CD14-positive monocyte (primary cell): ENCODE results near the gene LGALS8. TPM values are rescaled to one million over a fixed set of nuclear protein-coding genes. Genes with fewer than 3 reads are reported as not detected.

ENCODE experiments used
- DNase-seq, 3 donors: peaks; one replicate each; pipeline ENCODE4 v3.0.0-alpha.2; 2011 to 2022
- H2AFZ ChIP-seq: 2 replicates; pipeline ENCODE4 v1.6.0; 2012; ENCODE audit warnings: mild to moderate bottlenecking, low read depth, low read length, inconsistent platforms; ENCODE audit not compliant: insufficient read depth, poor library complexity, severe bottlenecking
- H3K27ac ChIP-seq, 2 donors: 1 replicate in 1 of 2; 2 replicates in 1 of 2; pipeline ENCODE4 v1.5.1; 2012 to 2013; ENCODE audit warnings: low read length in 2 of 2, control low read depth in 1 of 2, inconsistent platforms in 1 of 2, low read depth in 1 of 2, mild to moderate bottlenecking in 1 of 2
- H3K27me3 ChIP-seq, 2 donors: one replicate each; pipeline versions ENCODE4 v1.6.0 to v1.6.1; 2011 to 2013; ENCODE audit warnings: low read length in 2 of 2; ENCODE audit not compliant: control insufficient read depth in 2 of 2, insufficient read depth in 2 of 2
- H3K36me3 ChIP-seq, 2 donors: replicated peaks in 1 of 2; 1 replicate in 1 of 2; 2 replicates in 1 of 2; pipeline versions ENCODE4 v1.5.1 to v1.6.1; 2012 to 2013; ENCODE audit warnings: low read length in 2 of 2, control low read depth in 1 of 2, inconsistent platforms in 1 of 2, mild to moderate bottlenecking in 1 of 2; ENCODE audit not compliant: insufficient read depth in 2 of 2, control insufficient read depth in 1 of 2
- H3K4me1 ChIP-seq, 2 donors: 1 replicate in 1 of 2; 2 replicates in 1 of 2; pipeline versions ENCODE4 v1.5.1 to v1.6.1; 2012 to 2013; ENCODE audit warnings: low read length in 2 of 2, control low read depth in 1 of 2, inconsistent platforms in 1 of 2, mild to moderate bottlenecking in 1 of 2, moderate library complexity in 1 of 2; ENCODE audit not compliant: insufficient read depth in 2 of 2, control insufficient read depth in 1 of 2
- H3K4me2 ChIP-seq: replicated peaks from 2 replicates; pipeline ENCODE3; 2012; ENCODE audit warnings: low read length, moderate library complexity, mild to moderate bottlenecking; ENCODE audit not compliant: poor library complexity, severe bottlenecking; ENCODE audit errors: extremely low read depth
- H3K4me3 ChIP-seq, 3 experiments: fragments of 200-600 bp in 1 of 3; sonication (generic) in 1 of 3; replicated peaks in 1 of 3; 1 replicate in 2 of 3; 2 replicates in 1 of 3; pipeline ENCODE4 v1.5.1; 2011 to 2013; ENCODE audit warnings: low read length in 3 of 3, mild to moderate bottlenecking in 3 of 3, control low read depth in 2 of 3, low read depth in 2 of 3, inconsistent platforms in 1 of 3, moderate library complexity in 1 of 3
- H3K79me2 ChIP-seq: 2 replicates; pipeline ENCODE4 v1.6.0; 2012; ENCODE audit warnings: mild to moderate bottlenecking, control low read depth, inconsistent platforms, low read length, moderate library complexity; ENCODE audit not compliant: insufficient read depth
- H3K9ac ChIP-seq: 2 replicates; pipeline ENCODE4 v1.6.0; 2017; ENCODE audit warnings: low read length, mild to moderate bottlenecking; ENCODE audit not compliant: insufficient read depth, poor library complexity, severe bottlenecking
- H3K9me3 ChIP-seq, 2 donors: replicated peaks in 1 of 2; 1 replicate in 1 of 2; 2 replicates in 1 of 2; pipeline versions ENCODE4 v1.5.1 to v1.6.1; 2012 to 2013; ENCODE audit warnings: low read length in 2 of 2, control low read depth in 1 of 2; ENCODE audit not compliant: control insufficient read depth in 1 of 2, insufficient read depth in 1 of 2
- H4K20me1 ChIP-seq: 2 replicates; pipeline ENCODE4 v1.6.0; 2012; ENCODE audit warnings: mild to moderate bottlenecking, low read length, control low read depth, moderate library complexity; ENCODE audit not compliant: insufficient read depth
- H3K27ac Mint-ChIP-seq, 7 donors: one replicate each; pipeline ENCODE4 v1.8.0; 2020; ENCODE audit warnings: mild to moderate bottlenecking in 7 of 7, mixed read lengths in 7 of 7, moderate library complexity in 6 of 7, inconsistent platforms in 2 of 7
- H3K27me3 Mint-ChIP-seq, 3 donors: one replicate each; pipeline ENCODE4 v1.8.0; 2021 to 2022; ENCODE audit warnings: low read depth in 3 of 3, mild to moderate bottlenecking in 3 of 3, mixed read lengths in 3 of 3, moderate library complexity in 3 of 3, inconsistent platforms in 1 of 3
- H3K36me3 Mint-ChIP-seq, 2 donors: one replicate each; pipeline ENCODE4 v1.8.0; 2020; ENCODE audit warnings: mixed read lengths in 2 of 2, inconsistent platforms in 1 of 2, mild to moderate bottlenecking in 1 of 2
- H3K4me1 Mint-ChIP-seq: one replicate; pipeline ENCODE4 v1.8.0; 2020; ENCODE audit warnings: mild to moderate bottlenecking, mixed read lengths
- H3K4me3 Mint-ChIP-seq, 2 donors: one replicate each; pipeline ENCODE4 v1.8.0; 2020; ENCODE audit warnings: mild to moderate bottlenecking in 2 of 2, mixed read lengths in 2 of 2, moderate library complexity in 1 of 2
- H3K9me3 Mint-ChIP-seq, 7 donors: one replicate each; pipeline ENCODE4 v1.8.0; 2020 to 2022; ENCODE audit warnings: mixed read lengths in 7 of 7, mild to moderate bottlenecking in 6 of 7, moderate library complexity in 6 of 7, inconsistent platforms in 2 of 7
- CTCF ChIP-seq: fragments of 200-600 bp; IDR thresholded peaks from one replicate; pipeline ENCODE4 v1.8.0; 2022; ENCODE audit warnings: antibody characterized with exemption, mild to moderate bottlenecking
- WGBS: methylation state at CpG from one replicate; pipeline ENCODE4 v1.1.5; 2013; ENCODE audit warnings: missing lambda C conversion rate; ENCODE audit not compliant: insufficient coverage; 5-methylcytosine and 5-hydroxymethylcytosine counted together
- intact Hi-C, 2 donors: fragments of 100-400 bp; cut with micrococcal nuclease; formaldehyde crosslinking; loops; one replicate each; pipeline versions ENCODE4 v1.15.0 to v1.15.1; 2023
- polyA plus RNA-seq, 3 donors: library from polyadenylated mRNA; depleted of rRNA in 1 of 3; unstranded in 2 of 3; stranded (reverse) in 1 of 3; fragments of 300-500 nt in 2 of 3; fragments of >200 nt in 1 of 3; fragmentation: Illumina TruSeq in 2 of 3; gene quantifications; 1 replicate in 2 of 3; 2 replicates in 1 of 3; pipeline ENCODE4 v1.2.3, GENCODE V29; 2012 to 2021

The LGALS8 gene
- polyA plus RNA-seq, 3 donors, result 58.9 to 84.6 (median 75.7) TPM

GRCh38 chr1:236543065-236543669 is 19.4 kb downstream of the LGALS8 start:
- Mint-ChIP-seq H3K4me1 (peaks cover 5% of the 10 kb centered on the region), H3K4me3 (no peak overlapping the region), H3K27me3 (no peaks in the 10 kb centered on the region), H3K36me3 (peaks cover 95 to 97% of the 10 kb centered on the region in 2 donors), H3K9me3 (peaks cover 0 to 1% (median 0%) of the 10 kb centered on the region in 7 donors), H3K27ac (peak overlapping the region in 3 of 7 donors; percentile 37 to 58 (median 57))
- H3K9me3 ChIP-seq, result no peaks in the 10 kb centered on the region
- DNase-seq, result no peak
- peaks cover 57% of the 10 kb centered on the region for H4K20me1 ChIP-seq
- H3K27me3 ChIP-seq, result no peaks in the 10 kb centered on the region
- TF ChIP-seq CTCF, result no peak
- no peak overlapping the region for H3K27ac ChIP-seq
- H3K36me3 ChIP-seq, result peaks cover 100% of the 10 kb centered on the region in 2 donors
- H3K4me1 ChIP-seq, result no peaks in the 10 kb centered on the region
- no peak overlapping the region for H3K4me3 ChIP-seq
- intact Hi-C loops, result no loop called here
- H2AFZ ChIP-seq, result no peak overlapping the region
- H3K79me2 ChIP-seq, result peaks cover 4% of the 10 kb centered on the region
- 91% methylated on average over 15 of the region's 16 CpGs for WGBS
- no peak overlapping the region for H3K4me2 ChIP-seq
- no peak overlapping the region for H3K9ac ChIP-seq

- Histone ChIP-seq H3K27ac (no peak overlapping the region), H3K9me3 (no peaks in the 10 kb centered on the region), H3K4me1 (no peaks in the 10 kb centered on the region), H3K79me2 (no peaks in the 10 kb centered on the region), H3K36me3 (peaks cover 100% of the 10 kb centered on the region in 2 donors), H3K9ac (no peak overlapping the region), H3K4me2 (no peak overlapping the region), H3K4me3 (no peak overlapping the region), H4K20me1 (peaks cover 39% of the 10 kb centered on the region), H2AFZ (no peak overlapping the region), H3K27me3 (no peaks in the 10 kb centered on the region)
- H3K9me3 Mint-ChIP-seq, result peaks cover 0 to 1% (median 0%) of the 10 kb centered on the region in 7 donors
- no peak overlapping the region for H3K4me3 Mint-ChIP-seq
- TF ChIP-seq CTCF, result no peak
- WGBS, result 38% methylated on average over 1 of the region's 3 CpGs
- peaks cover 5% of the 10 kb centered on the region for H3K4me1 Mint-ChIP-seq
- peak overlapping the region in 4 of 7 donors; percentile 25 to 78 (median 35) for H3K27ac Mint-ChIP-seq
- peaks cover 93 to 97% of the 10 kb centered on the region in 2 donors for H3K36me3 Mint-ChIP-seq
- no peak for DNase-seq
- H3K27me3 Mint-ChIP-seq, result peaks cover 0 to 1% (median 0%) of the 10 kb centered on the region in 3 donors
- intact Hi-C loops, result no loop called here
These were observed 21.9 kb downstream of the LGALS8 start for GRCh38 chr1:236545621-236546169.
